Adrenal gland (tissue), 5 donors: ENCODE measurements around the gene FADD.

Source experiments
- CTCF ChIP-seq, 6 experiments: fragments of 450-650 bp in 4 of 6; fragments of 200-600 bp in 2 of 6; sonication (generic) in 1 of 6; IDR thresholded peaks; 1 replicate in 5 of 6; 2 replicates in 1 of 6; pipeline versions ENCODE4 v1.5.1 to v1.8.0; 2016 to 2021; ENCODE audit warnings: antibody characterized with exemption in 6 of 6, mild to moderate bottlenecking in 2 of 6, moderate library complexity in 1 of 6
- POLR2A ChIP-seq, 2 donors: fragments of 450-650 bp; IDR thresholded peaks; one replicate each; pipeline ENCODE4 v1.6.1; 2017; ENCODE audit warnings: antibody characterized with exemption in 2 of 2, mild to moderate bottlenecking in 2 of 2, moderate library complexity in 1 of 2
- donor health status: DM: no; HTN: no; CAD: no.

- TF ChIP-seq CTCF (IDR thresholded peaks at IDR 0.05) (no peak), POLR2A (IDR thresholded peaks at IDR 0.05) (no peak)
Measured at GRCh38 chr11:70247042-70247709, 44.1 kb downstream of the FADD start.
